Measurements from ENCODE around the gene MACROD2.

MACROD2 gene

GRCh38 chr20:14553774-14554534 is 558.6 kb downstream of the MACROD2 start:
- DNase-seq, result no peak

- no peak for DNase-seq
These were observed 560.4 kb downstream of the MACROD2 start for GRCh38 chr20:14555676-14556075.

- DNase-seq, result no peak
These were observed 560.9 kb downstream of the MACROD2 start for GRCh38 chr20:14556206-14556605.

- no peak for DNase-seq
These were observed 564.3 kb downstream of the MACROD2 start for GRCh38 chr20:14559612-14560011.

- no peak for DNase-seq
These were observed 566.5 kb downstream of the MACROD2 start for GRCh38 chr20:14561741-14562221.

GRCh38 chr20:14562981-14563380 is 567.7 kb downstream of the MACROD2 start:
- DNase-seq, result no peak

- no peak for DNase-seq
These were observed 571.2 kb downstream of the MACROD2 start for GRCh38 chr20:14566505-14566904.

- DNase-seq, result no peak
These were observed 572.9 kb downstream of the MACROD2 start for GRCh38 chr20:14568225-14568624.

GRCh38 chr20:14568701-14569100 is 573.4 kb downstream of the MACROD2 start:
- no peak for DNase-seq

- DNase-seq, result no peak
These were observed 574.3 kb downstream of the MACROD2 start for GRCh38 chr20:14569641-14570040.

- DNase-seq, result no peak
These were observed 575.5 kb downstream of the MACROD2 start for GRCh38 chr20:14570811-14571210.

GRCh38 chr20:14573676-14574075 is 578.4 kb downstream of the MACROD2 start:
- no peak for DNase-seq

GRCh38 chr20:14576196-14576877 is 581.0 kb downstream of the MACROD2 start:
- DNase-seq, result no peak

- DNase-seq, result no peak
These were observed 585.2 kb downstream of the MACROD2 start for GRCh38 chr20:14580418-14581074.

GRCh38 chr20:14581731-14582130 is 586.4 kb downstream of the MACROD2 start:
- DNase-seq, result no peak

GRCh38 chr20:14582855-14583254 is 587.5 kb downstream of the MACROD2 start:
- DNase-seq, result no peak

GRCh38 chr20:14583413-14583812 is 588.1 kb downstream of the MACROD2 start:
- DNase-seq, result no peak

GRCh38 chr20:14589383-14589782 is 594.1 kb downstream of the MACROD2 start:
- DNase-seq, result no peak

- no peak for DNase-seq
These were observed 599.7 kb downstream of the MACROD2 start for GRCh38 chr20:14595051-14595450.

- DNase-seq, result no peak
These were observed 601.9 kb downstream of the MACROD2 start for GRCh38 chr20:14597206-14597715.

- DNase-seq, result no peak
These were observed 604.3 kb downstream of the MACROD2 start for GRCh38 chr20:14599613-14600012.

- DNase-seq, result no peak
These were observed 605.2 kb downstream of the MACROD2 start for GRCh38 chr20:14600527-14600926.

- no peak for DNase-seq
These were observed 608.8 kb downstream of the MACROD2 start for GRCh38 chr20:14604143-14604542.

All from hematopoietic multipotent progenitor cell treated with erythropoietin and hydrocortisone succinate and interleukin-3 and kit ligand, for 6 days (in vitro differentiated cells).